SK-N-SH (cell line): ENCODE measurements around the gene ARL5C. TPM values are rescaled to one million over a fixed set of nuclear protein-coding genes. Genes with fewer than 3 reads are reported as not detected.

ENCODE experiments used
- CTCF ChIA-PET: fragments of 300-600, 350-600 bp; formaldehyde crosslinking; extraction: SDS; loops from one replicate; lab custom pipeline; 2021; lab: Yijun Ruan, JAX
- POLR2A ChIA-PET: fragments of 350-600 bp; sonication (Branson Sonifier 250); formaldehyde crosslinking; extraction: SDS; loops from one replicate; lab custom pipeline; 2020; ENCODE audit warnings: antibody characterized with exemption, inconsistent platforms; lab: Yijun Ruan, JAX
- DNase-seq: peaks from one replicate; pipeline ENCODE4 v3.0.0; 2012
- H2AFZ ChIP-seq: fragments of 200-600 bp; sonication (generic); 2 replicates; pipeline ENCODE4 v1.8.1; 2016; ENCODE audit warnings: antibody characterized with exemption, mild to moderate bottlenecking, low read depth
- H3F3A ChIP-seq: fragments of 200-600 bp; sonication (generic); replicated peaks from 2 replicates; pipeline ENCODE3; 2016; ENCODE audit warnings: antibody characterized with exemption, mild to moderate bottlenecking; ENCODE audit not compliant: insufficient read depth
- H3K27ac ChIP-seq, 2 experiments: fragments of 200-500 bp in 1 of 2; fragments of 200-600 bp in 1 of 2; sonication (Bioruptor generic) in 1 of 2; sonication (generic), shearing (Covaris generic) in 1 of 2; 2 replicates each; pipeline versions ENCODE4 v1.5.1 to v1.6.1; 2014 to 2016; ENCODE audit warnings: low read depth in 2 of 2, inconsistent platforms in 1 of 2, low read length in 1 of 2, mild to moderate bottlenecking in 1 of 2, mixed read lengths in 1 of 2
- H3K27me3 ChIP-seq: fragments of 200-600 bp; sonication (generic), shearing (Covaris generic); 2 replicates; pipeline ENCODE4 v1.6.1; 2016; ENCODE audit warnings: mixed run types; ENCODE audit not compliant: insufficient read depth
- H3K36me3 ChIP-seq, 2 experiments: fragments of 200-500 bp in 1 of 2; fragments of 200-600 bp in 1 of 2; sonication (Bioruptor generic) in 1 of 2; sonication (generic) in 1 of 2; replicated peaks in 1 of 2; 2 replicates each; pipeline versions ENCODE3 to v1.5.1; 2014 to 2016; ENCODE audit warnings: low read length in 1 of 2, mild to moderate bottlenecking in 1 of 2; ENCODE audit not compliant: insufficient read depth in 2 of 2, control insufficient read depth in 1 of 2
- H3K4me1 ChIP-seq, 2 experiments: fragments of 200-500 bp in 1 of 2; fragments of 200-600 bp in 1 of 2; sonication (Bioruptor generic) in 1 of 2; sonication (generic), shearing (Covaris generic) in 1 of 2; 2 replicates each; pipeline versions ENCODE4 v1.5.1 to v1.6.1; 2014 to 2016; ENCODE audit warnings: low read depth in 1 of 2, low read length in 1 of 2, mixed run types in 1 of 2; ENCODE audit not compliant: insufficient read depth in 2 of 2, control insufficient read depth in 1 of 2
- H3K4me2 ChIP-seq: fragments of 200-600 bp; sonication (generic), shearing (Covaris generic); 2 replicates; pipeline ENCODE4 v1.6.1; 2017; ENCODE audit warnings: mixed run types
- H3K4me3 ChIP-seq, 2 experiments: fragments of 200-500 bp in 1 of 2; fragments of 200-600 bp in 1 of 2; sonication (Bioruptor generic) in 1 of 2; sonication (generic), shearing (Covaris generic) in 1 of 2; 2 replicates each; pipeline versions ENCODE4 v1.5.1 to v1.8.1; 2014 to 2016; ENCODE audit warnings: low read depth in 2 of 2, inconsistent platforms in 1 of 2, low read length in 1 of 2, mild to moderate bottlenecking in 1 of 2, mixed read lengths in 1 of 2, moderate library complexity in 1 of 2
- H3K79me2 ChIP-seq: fragments of 200-600 bp; sonication (generic); 2 replicates; pipeline ENCODE4 v1.8.1; 2017; ENCODE audit warnings: mild to moderate bottlenecking; ENCODE audit not compliant: insufficient read depth
- H3K9ac ChIP-seq: fragments of 200-600 bp; sonication (generic); 2 replicates; pipeline ENCODE4 v1.6.1; 2017; ENCODE audit warnings: mixed run types
- H3K9me2 ChIP-seq: fragments of 200-600 bp; sonication (generic); 2 replicates; pipeline ENCODE4 v1.6.1; 2017; ENCODE audit warnings: mixed run types
- H3K9me3 ChIP-seq: fragments of 200-600 bp; sonication (generic); 2 replicates; pipeline ENCODE4 v1.6.1; 2017; ENCODE audit warnings: mixed run types, mild to moderate bottlenecking, moderate library complexity
- H4K20me1 ChIP-seq: fragments of 200-600 bp; sonication (generic); 2 replicates; pipeline ENCODE4 v1.6.1; 2017; ENCODE audit warnings: mild to moderate bottlenecking, mixed run types; ENCODE audit not compliant: insufficient read depth
- EP300 ChIP-seq, 2 experiments: IDR thresholded peaks; 2 replicates each; pipeline versions ENCODE4 v1.4.0 to v1.6.1; 2012; ENCODE audit warnings: borderline replicate concordance in 1 of 2, low read depth in 1 of 2, low read length in 1 of 2
- FOSL2 ChIP-seq: IDR thresholded peaks from 2 replicates; pipeline ENCODE4 v1.4.0; 2012; ENCODE audit warnings: low read depth, mild to moderate bottlenecking, moderate library complexity, borderline replicate concordance
- GATA2 ChIP-seq: sonication (generic); formaldehyde crosslinking; IDR thresholded peaks from 2 replicates; pipeline ENCODE4 v1.5.0; 2020; ENCODE audit warnings: mild to moderate bottlenecking, missing genetic modification reagents
- JUND ChIP-seq: IDR thresholded peaks from 2 replicates; pipeline ENCODE4 v1.4.0; 2012
- MAX ChIP-seq: IDR thresholded peaks from 2 replicates; pipeline ENCODE4 v1.4.0; 2012; ENCODE audit warnings: low read depth
- MEF2A ChIP-seq: IDR thresholded peaks from 2 replicates; pipeline ENCODE4 v1.4.0; 2012; ENCODE audit warnings: low read depth, borderline replicate concordance
- MXI1 ChIP-seq: IDR thresholded peaks from 2 replicates; pipeline ENCODE4 v1.6.1; 2012; ENCODE audit warnings: mild to moderate bottlenecking, low read depth, low read length, improper control_type of control experiment
- NFIC ChIP-seq: IDR thresholded peaks from 2 replicates; pipeline ENCODE4 v1.4.0; 2012; ENCODE audit warnings: borderline replicate concordance
- NRF1 ChIP-seq: IDR thresholded peaks from 2 replicates; pipeline ENCODE4 v1.6.1; 2012; ENCODE audit warnings: low read depth, mild to moderate bottlenecking, low read length
- POLR2AphosphoS5 ChIP-seq: IDR thresholded peaks from 2 replicates; pipeline ENCODE4 v1.6.1; 2012; ENCODE audit warnings: low read depth, low read length
- RAD21 ChIP-seq: IDR thresholded peaks from 2 replicates; pipeline ENCODE4 v1.6.1; 2012; ENCODE audit warnings: mild to moderate bottlenecking, low read length
- RCOR1 ChIP-seq: fragments of 150-350 bp; IDR thresholded peaks from 2 replicates; pipeline ENCODE4 v1.6.1; 2017; ENCODE audit warnings: antibody characterized with exemption, low read length
- RFX5 ChIP-seq: IDR thresholded peaks from 2 replicates; pipeline ENCODE4 v1.6.1; 2012; ENCODE audit warnings: mild to moderate bottlenecking, improper control_type of control experiment, low read length
- RXRA ChIP-seq: IDR thresholded peaks from 2 replicates; pipeline ENCODE4 v1.4.0; 2012; ENCODE audit warnings: low read depth, mild to moderate bottlenecking, borderline replicate concordance
- TAF1 ChIP-seq: IDR thresholded peaks from 2 replicates; pipeline ENCODE4 v1.6.1; 2012; ENCODE audit warnings: low read depth, mild to moderate bottlenecking, low read length, moderate library complexity, borderline replicate concordance
- TCF12 ChIP-seq: IDR thresholded peaks from 2 replicates; pipeline ENCODE4 v1.4.0; 2012
- ZBTB33 ChIP-seq: IDR thresholded peaks from 2 replicates; pipeline ENCODE4 v1.4.0; 2012; ENCODE audit warnings: low read depth, borderline replicate concordance
- WGBS: methylation state at CpG from one replicate; pipeline ENCODE4 v1.1.6; 2017; ENCODE audit warnings: low lambda C conversion rate; 5-methylcytosine and 5-hydroxymethylcytosine counted together
- polyA plus RNA-seq, 3 experiments: library from polyadenylated mRNA; depleted of rRNA; stranded (reverse); fragments of >200 nt; gene quantifications; 2 replicates each; pipeline ENCODE4 v1.2.3, GENCODE V29; 2012
- TF ChIP-seq, protein P1 (sequence below): fragments of 150-350 bp; IDR thresholded peaks from 2 replicates; pipeline ENCODE4 v1.6.1; 2017; ENCODE audit warnings: antibody characterized with exemption, low read length, low read depth, borderline replicate concordance
- TF ChIP-seq, protein P2 (sequence below): IDR thresholded peaks from 2 replicates; pipeline ENCODE4; 2012
- TF ChIP-seq, protein P3 (sequence below): IDR thresholded peaks from 2 replicates; pipeline ENCODE4 v1.6.1; 2012; ENCODE audit warnings: mild to moderate bottlenecking, low read depth, low read length, moderate library complexity

Gene ARL5C
- polyA plus RNA-seq, 1 of the 3 experiments (the other 2 are of a cell fraction) = not detected

GRCh38 chr17:39208893-39209292 lies 42.9 kb upstream of the ARL5C start:
- H3K4me3 ChIP-seq = no peak overlapping the region
- peaks cover 3 to 12% of the 10 kb centered on the region in 2 experiments for H3K36me3 ChIP-seq
- 69% methylated on average over 7 of the region's 8 CpGs for WGBS
- no peak for DNase-seq
- POLR2A ChIA-PET = interaction anchor here (2.3 kb wide), 1 partner anchor 9 kb away, joined by 9 read pairs; the partner anchor contains the start of gene RPL19
- H3K9me2 ChIP-seq = no peaks in the 10 kb centered on the region
- H3K4me2 ChIP-seq = peak overlapping the region; percentile 77; the same call in 1 of the 2 replicates
- H3K4me1 ChIP-seq = peaks cover 9% of the 10 kb centered on the region in 2 experiments; a peak in 2 of 4 replicates
- no peak overlapping the region for H3K9ac ChIP-seq
- CTCF ChIA-PET = interaction anchor here (0.7 to 29.0 kb wide), 9 partner anchors 9 to 339 kb away, joined by 3 to 781 read pairs (median 4); partner anchors contain the start of gene STAC2
- no peak overlapping the region for H3K27ac ChIP-seq
- no peaks in the 10 kb centered on the region for H3K27me3 ChIP-seq
- TF ChIP-seq POLR2AphosphoS5 (no peak), NFIC (no peak), EP300 (IDR thresholded peaks at IDR 0.05; ENCODE audit: borderline replicate concordance in 1 of 2, low read depth in 1 of 2, low read length in 1 of 2) (no peak), MEF2A (no peak), RXRA (no peak), JUND (no peak), GATA2 (no peak), NRF1 (no peak), MAX (no peak), MXI1 (no peak), TCF12 (no peak), RCOR1 (no peak)
- TF ChIP-seq, protein P1, sequence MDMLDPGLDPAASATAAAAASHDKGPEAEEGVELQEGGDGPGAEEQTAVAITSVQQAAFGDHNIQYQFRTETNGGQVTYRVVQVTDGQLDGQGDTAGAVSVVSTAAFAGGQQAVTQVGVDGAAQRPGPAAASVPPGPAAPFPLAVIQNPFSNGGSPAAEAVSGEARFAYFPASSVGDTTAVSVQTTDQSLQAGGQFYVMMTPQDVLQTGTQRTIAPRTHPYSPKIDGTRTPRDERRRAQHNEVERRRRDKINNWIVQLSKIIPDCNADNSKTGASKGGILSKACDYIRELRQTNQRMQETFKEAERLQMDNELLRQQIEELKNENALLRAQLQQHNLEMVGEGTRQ = no peak
- H3K79me2 ChIP-seq = no peaks in the 10 kb centered on the region
- peaks cover 10% of the 10 kb centered on the region for H4K20me1 ChIP-seq
- peaks cover 19% of the 10 kb centered on the region for H3F3A ChIP-seq
- H3K9me3 ChIP-seq = no peaks in the 10 kb centered on the region
- no peak overlapping the region for H2AFZ ChIP-seq

- POLR2A ChIA-PET = no interaction called here
- Histone ChIP-seq H3K27ac (no peak overlapping the region), H3K9me2 (no peaks in the 10 kb centered on the region), H3K4me3 (no peak overlapping the region), H3K4me1 (peaks cover 9% of the 10 kb centered on the region in 2 experiments; a peak in 2 of 4 replicates), H3K36me3 (peaks cover 11 to 14% of the 10 kb centered on the region in 2 experiments), H3K9ac (no peak overlapping the region), H3F3A (peaks cover 24% of the 10 kb centered on the region), H2AFZ (no peak overlapping the region), H4K20me1 (peaks cover 18% of the 10 kb centered on the region), H3K4me2 (no peak overlapping the region), H3K27me3 (no peaks in the 10 kb centered on the region), H3K79me2 (no peaks in the 10 kb centered on the region; the same call in 1 of the 2 replicates), H3K9me3 (no peaks in the 10 kb centered on the region)
- TF ChIP-seq ZBTB33 = no peak
- TF ChIP-seq, protein P2, sequence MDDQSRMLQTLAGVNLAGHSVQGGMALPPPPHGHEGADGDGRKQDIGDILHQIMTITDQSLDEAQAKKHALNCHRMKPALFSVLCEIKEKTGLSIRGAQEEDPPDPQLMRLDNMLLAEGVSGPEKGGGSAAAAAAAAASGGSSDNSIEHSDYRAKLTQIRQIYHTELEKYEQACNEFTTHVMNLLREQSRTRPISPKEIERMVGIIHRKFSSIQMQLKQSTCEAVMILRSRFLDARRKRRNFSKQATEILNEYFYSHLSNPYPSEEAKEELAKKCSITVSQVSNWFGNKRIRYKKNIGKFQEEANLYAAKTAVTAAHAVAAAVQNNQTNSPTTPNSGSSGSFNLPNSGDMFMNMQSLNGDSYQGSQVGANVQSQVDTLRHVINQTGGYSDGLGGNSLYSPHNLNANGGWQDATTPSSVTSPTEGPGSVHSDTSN = no peak
- TF ChIP-seq, protein P3, sequence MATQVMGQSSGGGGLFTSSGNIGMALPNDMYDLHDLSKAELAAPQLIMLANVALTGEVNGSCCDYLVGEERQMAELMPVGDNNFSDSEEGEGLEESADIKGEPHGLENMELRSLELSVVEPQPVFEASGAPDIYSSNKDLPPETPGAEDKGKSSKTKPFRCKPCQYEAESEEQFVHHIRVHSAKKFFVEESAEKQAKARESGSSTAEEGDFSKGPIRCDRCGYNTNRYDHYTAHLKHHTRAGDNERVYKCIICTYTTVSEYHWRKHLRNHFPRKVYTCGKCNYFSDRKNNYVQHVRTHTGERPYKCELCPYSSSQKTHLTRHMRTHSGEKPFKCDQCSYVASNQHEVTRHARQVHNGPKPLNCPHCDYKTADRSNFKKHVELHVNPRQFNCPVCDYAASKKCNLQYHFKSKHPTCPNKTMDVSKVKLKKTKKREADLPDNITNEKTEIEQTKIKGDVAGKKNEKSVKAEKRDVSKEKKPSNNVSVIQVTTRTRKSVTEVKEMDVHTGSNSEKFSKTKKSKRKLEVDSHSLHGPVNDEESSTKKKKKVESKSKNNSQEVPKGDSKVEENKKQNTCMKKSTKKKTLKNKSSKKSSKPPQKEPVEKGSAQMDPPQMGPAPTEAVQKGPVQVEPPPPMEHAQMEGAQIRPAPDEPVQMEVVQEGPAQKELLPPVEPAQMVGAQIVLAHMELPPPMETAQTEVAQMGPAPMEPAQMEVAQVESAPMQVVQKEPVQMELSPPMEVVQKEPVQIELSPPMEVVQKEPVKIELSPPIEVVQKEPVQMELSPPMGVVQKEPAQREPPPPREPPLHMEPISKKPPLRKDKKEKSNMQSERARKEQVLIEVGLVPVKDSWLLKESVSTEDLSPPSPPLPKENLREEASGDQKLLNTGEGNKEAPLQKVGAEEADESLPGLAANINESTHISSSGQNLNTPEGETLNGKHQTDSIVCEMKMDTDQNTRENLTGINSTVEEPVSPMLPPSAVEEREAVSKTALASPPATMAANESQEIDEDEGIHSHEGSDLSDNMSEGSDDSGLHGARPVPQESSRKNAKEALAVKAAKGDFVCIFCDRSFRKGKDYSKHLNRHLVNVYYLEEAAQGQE = no peak
- TF ChIP-seq TAF1 = no peak
- no peak for TF ChIP-seq FOSL2
- no peak for TF ChIP-seq RAD21
- TF ChIP-seq MXI1 = no peak
- no peak for TF ChIP-seq GATA2
- no peak for TF ChIP-seq RFX5
- DNase-seq = no peak
- 93% methylated on average over 5 of the region's 7 CpGs for WGBS
- CTCF ChIA-PET = interaction anchor here (1.1 to 29.0 kb wide), 8 partner anchors 9 to 44 kb away, joined by 3 to 781 read pairs (median 5); partner anchors contain the start of gene STAC2
Measured at GRCh38 chr17:39208136-39208535, 42.2 kb upstream of the ARL5C start.
